ENCODE measurements around the gene CNN2. TPM values are rescaled to one million over a fixed set of nuclear protein-coding genes. Genes with fewer than 3 reads are reported as not detected.

The CNN2 gene
- total and polyA plus RNA-seq, 9 of the 15 experiments (the other 6 are each of a cell fraction or from before 2014, with no cell fraction given): 12.1 to 174 (median 52.7) TPM

DNA sequence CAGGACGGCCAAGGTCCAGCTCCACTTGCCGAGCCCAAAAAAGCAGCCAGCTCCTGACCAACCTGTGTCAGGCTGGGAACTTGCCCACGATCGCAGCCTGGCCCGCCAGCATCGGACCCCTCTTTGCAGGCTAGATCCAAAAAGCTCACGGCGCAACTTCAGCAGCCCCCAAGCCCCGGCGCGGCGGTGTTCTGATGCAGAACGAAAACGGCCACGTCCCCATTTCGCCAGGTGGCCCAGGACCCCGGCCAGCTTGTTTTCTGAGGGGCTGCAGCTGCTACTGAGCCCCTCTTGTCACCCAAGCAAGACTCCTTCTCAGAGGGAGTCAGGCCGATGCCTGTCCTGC, 6.8 kb upstream of the CNN2 start:
- H3K9ac ChIP-seq (ENCODE audit: insufficient read depth in 1 of 2, low read depth in 2 of 2, low read length in 2 of 2): peak overlapping the region; percentile 88 to 99; a peak in 3 of 4 replicates
- peak overlapping the region; percentile 94 for H3K4me3 ChIP-seq
- in situ Hi-C loops (cut with MboI): no loop called here
- peaks cover 16% of the 10 kb centered on the region for H3K9me1 ChIP-seq (ENCODE audit: control insufficient read depth, insufficient read depth, low read length)
- no peak overlapping the region for H2AFZ ChIP-seq (ENCODE audit: low read depth, low read length)
- CTCF ChIA-PET (ENCODE audit: low intra/inter-chr PET ratio): no interaction called here
- BruUV-seq (replicated peaks): no TSS peak
- H3K79me2 ChIP-seq (ENCODE audit: control insufficient read depth, insufficient read depth, low read length): peaks cover 65% of the 10 kb centered on the region
- POLR2A ChIA-PET: interaction anchor here (0.7 to 1.9 kb wide), 6 partner anchors 9 to 250 kb away, joined by 3 to 14 read pairs (median 6); partner anchors contain the start of genes CIRBP and WDR18
- ATAC-seq: no peak
- H3K9me3 ChIP-seq (replicated peaks; ENCODE audit: control insufficient read depth, insufficient read depth, low read depth, low read length): no peaks in the 10 kb centered on the region
- H3K27me3 ChIP-seq (ENCODE audit: control insufficient read depth in 2 of 2, insufficient read depth in 2 of 2, low read length in 2 of 2): no peaks in the 10 kb centered on the region
- intact Hi-C loops (cut with micrococcal nuclease): no loop called here
- H3K4me1 ChIP-seq (replicated peaks in 1 of 2; ENCODE audit: control insufficient read depth in 2 of 2, insufficient read depth in 2 of 2, low read length in 2 of 2): peaks cover 27 to 82% of the 10 kb centered on the region in 2 experiments
- peak overlapping the region; percentile 88 for H3K4me2 ChIP-seq (ENCODE audit: insufficient read depth, low read length)
- FAIRE-seq: no peak
- DNase-seq (ENCODE audit: extremely low read depth in 1 of 4, low spot score in 3 of 4): no peak
- 66% methylated on average over 18 of the region's 18 CpGs for WGBS (ENCODE audit: insufficient coverage, low coverage, missing lambda C conversion rate)
- peaks cover 53% of the 10 kb centered on the region for H4K20me1 ChIP-seq (replicated peaks; ENCODE audit: control insufficient read depth, insufficient read depth, low read length)
- TF ChIP-seq PYGO2 (tag; IDR thresholded peaks at IDR 0.05): no peak
- no peak for TF ChIP-seq FOXM1 (IDR thresholded peaks at IDR 0.05; ENCODE audit: low read depth)
- 0 out of 2 replicates have a peak, but pooled peaks have one; percentile 38 for TF ChIP-seq FOXM1 (CRISPR knock-in tag; IDR thresholded peaks at IDR 0.05; ENCODE audit: low read depth)
- TF ChIP-seq, protein P1, sequence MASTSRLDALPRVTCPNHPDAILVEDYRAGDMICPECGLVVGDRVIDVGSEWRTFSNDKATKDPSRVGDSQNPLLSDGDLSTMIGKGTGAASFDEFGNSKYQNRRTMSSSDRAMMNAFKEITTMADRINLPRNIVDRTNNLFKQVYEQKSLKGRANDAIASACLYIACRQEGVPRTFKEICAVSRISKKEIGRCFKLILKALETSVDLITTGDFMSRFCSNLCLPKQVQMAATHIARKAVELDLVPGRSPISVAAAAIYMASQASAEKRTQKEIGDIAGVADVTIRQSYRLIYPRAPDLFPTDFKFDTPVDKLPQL (IDR thresholded peaks at IDR 0.05; ENCODE audit: extremely low read depth, insufficient read length): no peak
- peak; percentile 55; the same call in 1 of the 2 replicates for TF ChIP-seq RBFOX2 (IDR thresholded peaks at IDR 0.05; ENCODE audit: low read depth, low read length)
- TF ChIP-seq ELF4 (CRISPR knock-in tag; IDR thresholded peaks at IDR 0.05): no peak
- TF ChIP-seq POLR2G (IDR thresholded peaks at IDR 0.05; ENCODE audit: low read depth, low read length): peak; percentile 65
- peak overlapping the region; percentile 100; the same call in 2 of the 3 replicates for H3K27ac ChIP-seq (ENCODE audit: extremely low read depth, low read depth, low read length)
- peaks cover 50% of the 10 kb centered on the region; the same call in 2 of the 3 replicates for H3K36me3 ChIP-seq (ENCODE audit: control insufficient read depth, insufficient read depth, low read length)
